Activated CD8-positive, alpha-beta T cell treated with anti-CD3 and anti-CD28 coated beads, Interleukin-2, amount 10 ng/mL, durations not matched to agents 7 days and 5 days (primary cell): ENCODE measurements around the gene SCARB1. TPM values are rescaled to one million over a fixed set of nuclear protein-coding genes. Genes with fewer than 3 reads are reported as not detected.
A peak's percentile ranks its signal among the peaks of the same experiment; 100 is the strongest.

Source experiments
- ATAC-seq: fragments of 150-1000 bp; cut with Tn5 transposase; one replicate; pipeline ENCODE4 v1.10.0; 2021; ENCODE audit warnings: moderate library complexity
- CTCF ChIA-PET: fragments of 350-600 bp; sonication (Branson Sonifier 250); formaldehyde crosslinking; loops from one replicate; lab custom pipeline; 2021; ENCODE audit warnings: antibody characterized with exemption; lab: Charles Lee
- POLR2A ChIA-PET: fragments of 350-600 bp; sonication (Branson Sonifier 250); formaldehyde crosslinking; loops from one replicate; lab custom pipeline; 2021; ENCODE audit warnings: antibody characterized with exemption; lab: Charles Lee
- DNase-seq: peaks from one replicate; pipeline ENCODE4 v3.0.0-alpha.2; 2020
- H3K27ac Mint-ChIP-seq: one replicate; pipeline ENCODE4 v1.8.0; 2021; ENCODE audit warnings: mild to moderate bottlenecking, mixed read lengths
- H3K27me3 Mint-ChIP-seq: one replicate; pipeline ENCODE4 v1.8.0; 2021; ENCODE audit warnings: low read depth, mixed read lengths
- H3K36me3 Mint-ChIP-seq: one replicate; pipeline ENCODE4 v1.8.0; 2021; ENCODE audit warnings: low read depth, mixed read lengths
- H3K4me1 Mint-ChIP-seq: one replicate; pipeline ENCODE4 v1.8.0; 2021; ENCODE audit warnings: low read depth, mixed read lengths
- H3K4me3 Mint-ChIP-seq: one replicate; pipeline ENCODE4 v1.8.0; 2021; ENCODE audit warnings: mild to moderate bottlenecking, mixed read lengths
- H3K9me3 Mint-ChIP-seq: one replicate; pipeline ENCODE4 v1.8.0; 2022; ENCODE audit warnings: mixed read lengths; ENCODE audit not compliant: insufficient read depth
- total RNA-seq, 2 experiments: library from RNA; stranded (reverse); gene quantifications; one replicate each; pipeline ENCODE4 v1.2.3, GENCODE V29; 2021

The SCARB1 gene
- total RNA-seq, 2 experiments from 2014 or later = 12.5 to 14.6 TPM

DNA sequence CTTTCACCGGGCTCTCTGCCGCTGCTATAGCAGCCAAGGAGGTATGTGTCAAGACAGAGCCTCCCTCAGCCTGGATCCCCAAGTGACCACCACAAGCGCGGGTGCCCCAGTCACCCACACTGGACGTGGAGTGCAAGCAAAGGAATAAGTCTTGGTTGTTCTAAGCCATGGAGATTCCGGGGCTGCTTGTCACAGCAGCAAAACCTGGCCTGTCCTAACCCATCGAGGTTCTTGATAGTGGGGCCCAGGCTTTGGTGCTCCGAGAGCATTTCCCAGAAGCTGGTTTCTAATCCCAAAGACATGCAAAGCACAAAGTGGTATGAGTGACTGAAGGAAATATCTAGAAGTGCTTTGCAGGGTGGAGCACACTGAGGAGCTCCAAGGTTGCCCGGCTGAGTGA, 51.3 kb downstream of the SCARB1 start:
- Mint-ChIP-seq H3K27me3 (no peaks in the 10 kb centered on the region), H3K27ac (no peak overlapping the region), H3K4me1 (no peaks in the 10 kb centered on the region), H3K4me3 (no peak overlapping the region), H3K9me3 (no peaks in the 10 kb centered on the region), H3K36me3 (peaks cover 23% of the 10 kb centered on the region)
- POLR2A ChIA-PET = no interaction called here
- CTCF ChIA-PET = no interaction called here
- DNase-seq (no peak), ATAC-seq (no peak)

DNA sequence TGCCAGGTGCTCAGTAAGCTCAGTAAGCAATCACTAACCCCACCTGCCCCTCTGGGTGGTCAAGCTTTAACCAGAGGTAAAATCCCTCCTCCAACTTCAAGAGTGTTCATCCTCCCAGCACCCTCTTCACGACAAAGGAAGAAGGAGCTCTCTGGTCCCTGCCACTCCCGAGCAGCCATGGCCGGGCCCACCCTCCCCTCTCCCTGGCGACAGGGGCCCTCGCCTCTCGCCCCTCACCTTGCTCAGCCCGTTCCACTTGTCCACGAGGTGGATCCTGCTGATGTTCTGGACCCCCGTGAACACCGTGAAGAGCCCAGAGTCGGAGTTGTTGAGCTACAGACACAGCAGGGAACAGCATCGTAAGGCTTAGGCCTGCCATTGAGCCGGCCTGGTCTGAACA, 52.0 kb downstream of the SCARB1 start:
- no peaks in the 10 kb centered on the region for H3K9me3 Mint-ChIP-seq
- no peaks in the 10 kb centered on the region for H3K4me1 Mint-ChIP-seq
- ATAC-seq (peak; percentile 15), DNase-seq (no peak)
- peaks cover 23% of the 10 kb centered on the region for H3K36me3 Mint-ChIP-seq
- H3K27ac Mint-ChIP-seq = no peak overlapping the region
- ChIA-PET CTCF (interaction anchor here (0.9 kb wide), 1 partner anchor 88 kb away, joined by 3 read pairs; no protein-coding TSS in a partner anchor), POLR2A (no interaction called here)
- no peak overlapping the region for H3K4me3 Mint-ChIP-seq
- no peaks in the 10 kb centered on the region for H3K27me3 Mint-ChIP-seq

DNA sequence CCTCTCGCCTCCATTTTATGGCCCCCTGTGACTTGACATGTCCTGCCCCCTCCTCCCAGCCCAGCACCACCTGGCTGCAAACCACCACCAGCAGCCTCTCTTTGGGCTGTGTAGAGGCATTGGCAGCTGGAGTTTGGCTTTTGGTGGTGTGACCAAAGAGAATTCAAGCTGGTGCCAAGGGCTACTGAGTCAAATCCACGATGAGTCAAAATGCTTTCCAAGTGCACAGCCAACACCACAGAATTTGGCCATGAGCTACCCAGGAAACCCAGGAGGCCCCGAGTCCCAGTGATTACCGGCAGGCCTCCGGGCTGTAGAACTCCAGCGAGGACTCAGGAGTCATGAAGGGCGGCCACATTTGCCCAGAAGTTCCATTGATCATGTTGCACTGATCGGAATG, 53.8 kb downstream of the SCARB1 start:
- DNase-seq (no peak), ATAC-seq (no peak)
- Mint-ChIP-seq H3K27me3 (no peaks in the 10 kb centered on the region), H3K36me3 (peaks cover 23% of the 10 kb centered on the region), H3K9me3 (no peaks in the 10 kb centered on the region), H3K4me1 (no peaks in the 10 kb centered on the region), H3K27ac (no peak overlapping the region), H3K4me3 (no peak overlapping the region)
- ChIA-PET CTCF (no interaction called here), POLR2A (no interaction called here)

DNA sequence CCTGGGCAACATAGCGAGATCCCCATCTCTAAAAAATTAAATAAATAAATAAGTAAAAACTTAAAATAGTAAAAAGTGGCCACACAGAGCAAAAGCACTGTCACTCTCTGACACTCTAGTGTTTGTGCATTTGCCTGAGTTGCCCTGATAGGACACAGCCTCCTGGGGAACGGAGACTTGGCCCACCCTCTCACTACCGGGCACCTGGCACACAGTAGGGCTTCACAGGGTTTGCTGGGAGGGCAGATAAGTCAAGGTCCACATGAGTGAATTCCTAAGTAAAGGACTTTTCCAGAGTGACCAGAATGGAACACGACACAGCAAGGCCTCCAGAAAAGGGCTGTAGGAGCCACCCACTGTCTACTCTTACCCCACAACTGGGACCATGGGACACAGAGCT, 54.3 kb downstream of the SCARB1 start:
- ChIA-PET POLR2A (no interaction called here), CTCF (no interaction called here)
- Mint-ChIP-seq H3K9me3 (no peaks in the 10 kb centered on the region), H3K27ac (no peak overlapping the region), H3K27me3 (no peaks in the 10 kb centered on the region), H3K4me1 (no peaks in the 10 kb centered on the region), H3K36me3 (peaks cover 23% of the 10 kb centered on the region), H3K4me3 (no peak overlapping the region)
- DNase-seq = no peak
- no peak for ATAC-seq

DNA sequence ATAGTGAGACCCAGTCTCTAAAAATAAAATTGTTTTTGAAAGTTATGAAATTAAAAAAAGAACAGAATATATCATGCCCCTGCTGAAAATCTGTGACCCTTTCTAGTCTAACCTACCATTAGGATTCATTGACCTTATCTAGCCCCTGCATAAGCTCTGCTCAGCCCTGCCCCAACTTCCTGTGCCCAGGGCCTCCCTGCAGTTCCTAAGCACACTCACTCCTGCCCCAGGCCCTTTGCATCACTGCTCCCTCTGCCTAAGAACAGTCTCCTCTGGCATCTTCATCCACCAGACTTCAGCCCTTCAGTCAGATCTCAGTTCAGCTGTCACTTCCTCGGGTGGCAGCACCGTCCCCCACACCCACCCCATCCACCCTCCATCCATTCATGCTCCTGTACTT, 55.4 kb downstream of the SCARB1 start:
- DNase-seq = no peak
- ATAC-seq = no peak
- H3K27ac Mint-ChIP-seq = peak overlapping the region; percentile 5
- H3K36me3 Mint-ChIP-seq = peaks cover 16% of the 10 kb centered on the region
- H3K4me3 Mint-ChIP-seq = no peak overlapping the region
- no peaks in the 10 kb centered on the region for H3K4me1 Mint-ChIP-seq
- ChIA-PET CTCF (no interaction called here), POLR2A (no interaction called here)
- H3K9me3 Mint-ChIP-seq = no peaks in the 10 kb centered on the region
- no peaks in the 10 kb centered on the region for H3K27me3 Mint-ChIP-seq

DNA sequence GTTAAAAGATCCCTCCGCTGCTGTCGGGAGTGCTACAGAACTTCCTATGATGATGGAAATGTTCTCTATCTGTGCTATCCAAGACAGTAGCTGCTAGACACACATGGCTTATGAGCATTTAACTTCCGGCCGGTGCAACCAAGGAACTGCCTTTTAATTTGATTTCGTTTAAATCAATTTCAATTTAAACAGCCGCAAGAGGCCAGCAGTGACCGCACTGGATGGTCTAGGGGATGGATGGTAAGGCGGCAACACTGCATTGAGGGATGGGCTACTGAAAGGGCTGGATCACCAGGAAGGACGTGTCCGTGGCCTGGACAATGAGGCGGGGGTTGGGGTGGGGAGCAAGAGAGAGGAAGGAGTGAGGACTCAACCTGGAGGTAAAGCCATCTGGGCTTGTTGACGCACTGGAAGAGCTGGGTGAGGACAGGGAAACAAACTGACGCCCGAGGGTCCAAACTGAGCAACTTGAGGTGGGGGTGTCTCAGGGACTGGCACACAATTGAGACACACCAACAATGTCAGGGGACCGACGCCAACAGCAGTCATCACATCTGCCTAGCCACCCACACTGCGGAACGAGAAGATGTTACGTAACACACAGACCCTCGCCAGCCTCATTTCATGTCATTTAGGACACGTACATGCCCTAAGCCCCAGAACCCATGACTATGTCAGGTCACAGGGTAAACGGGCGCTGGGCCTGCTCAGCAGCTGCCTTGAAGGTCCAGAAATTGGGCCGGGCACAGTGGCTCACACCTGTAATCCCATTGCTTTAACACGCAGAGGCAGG, 57.6 kb downstream of the SCARB1 start:
- ATAC-seq = no peak

DNA sequence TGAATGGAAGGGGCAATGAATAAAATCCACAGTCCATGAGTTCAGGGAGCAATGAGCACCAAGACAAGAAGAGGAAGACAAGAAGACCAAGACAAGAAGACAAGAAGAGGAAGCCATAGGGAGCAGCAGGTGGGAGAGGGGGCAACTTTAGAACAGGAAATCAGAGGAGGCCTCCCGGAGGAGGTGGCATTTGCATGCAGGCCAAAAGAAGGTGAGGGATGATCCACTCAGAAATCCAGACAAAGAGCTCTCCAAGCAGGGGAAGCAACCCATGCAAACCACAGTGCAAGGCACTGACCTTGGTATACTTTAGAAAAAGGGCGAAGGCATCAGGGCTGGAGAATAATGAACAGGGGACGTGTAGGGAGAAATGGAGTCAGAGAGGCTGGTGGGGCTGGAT, 58.6 kb downstream of the SCARB1 start:
- ATAC-seq (no peak), DNase-seq (no peak)
- Mint-ChIP-seq H3K9me3 (no peaks in the 10 kb centered on the region), H3K4me3 (no peak overlapping the region), H3K27me3 (no peaks in the 10 kb centered on the region), H3K4me1 (no peaks in the 10 kb centered on the region), H3K36me3 (peaks cover 6% of the 10 kb centered on the region), H3K27ac (no peak overlapping the region)
- POLR2A ChIA-PET = no interaction called here
- CTCF ChIA-PET = interaction anchor here (1.4 kb wide), 1 partner anchor 102 kb away, joined by 3 read pairs; no protein-coding TSS in a partner anchor

More for the DNA sequence above, 57.6 kb downstream of the SCARB1 start:
- Mint-ChIP-seq H3K4me1 (no peaks in the 10 kb centered on the region), H3K27ac (no peak overlapping the region), H3K9me3 (no peaks in the 10 kb centered on the region), H3K36me3 (peaks cover 6% of the 10 kb centered on the region), H3K4me3 (no peak overlapping the region), H3K27me3 (no peaks in the 10 kb centered on the region)
- ChIA-PET CTCF (interaction anchor here (1.4 kb wide), 1 partner anchor 100 kb away, joined by 3 read pairs; no protein-coding TSS in a partner anchor), POLR2A (no interaction called here)
- no peak for DNase-seq

DNA sequence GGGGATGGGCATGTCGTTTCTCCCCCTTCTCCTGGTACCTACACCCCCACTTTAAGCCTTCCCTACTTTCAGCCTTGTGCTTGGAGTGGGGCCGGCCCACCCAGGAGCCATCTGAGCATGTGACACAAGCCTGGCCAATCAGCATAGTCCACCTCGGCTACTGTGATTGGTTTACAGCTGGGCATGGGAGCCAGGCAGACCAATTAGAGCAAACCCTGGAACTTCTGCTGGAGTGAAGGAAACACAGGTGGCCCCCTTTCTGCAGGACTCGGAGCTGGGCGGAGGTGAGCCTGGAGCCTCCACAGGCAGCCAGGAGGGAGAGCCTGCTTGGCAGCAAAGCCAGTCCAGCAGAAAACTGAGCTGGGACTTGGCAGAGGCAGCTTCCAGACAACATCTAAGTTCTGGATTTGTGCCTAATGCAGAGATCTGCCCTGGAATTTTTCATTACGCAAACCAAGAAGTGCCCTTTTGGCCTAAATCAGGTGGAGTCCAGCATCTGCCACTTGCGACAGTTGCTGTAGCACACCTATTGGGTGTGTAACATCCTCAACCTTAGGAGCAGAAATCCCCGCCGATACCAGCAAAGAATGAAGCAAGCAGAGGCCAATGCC, 59.5 kb downstream of the SCARB1 start:
- H3K27me3 Mint-ChIP-seq = no peaks in the 10 kb centered on the region
- ATAC-seq = no peak
- CTCF ChIA-PET = no interaction called here

DNA sequence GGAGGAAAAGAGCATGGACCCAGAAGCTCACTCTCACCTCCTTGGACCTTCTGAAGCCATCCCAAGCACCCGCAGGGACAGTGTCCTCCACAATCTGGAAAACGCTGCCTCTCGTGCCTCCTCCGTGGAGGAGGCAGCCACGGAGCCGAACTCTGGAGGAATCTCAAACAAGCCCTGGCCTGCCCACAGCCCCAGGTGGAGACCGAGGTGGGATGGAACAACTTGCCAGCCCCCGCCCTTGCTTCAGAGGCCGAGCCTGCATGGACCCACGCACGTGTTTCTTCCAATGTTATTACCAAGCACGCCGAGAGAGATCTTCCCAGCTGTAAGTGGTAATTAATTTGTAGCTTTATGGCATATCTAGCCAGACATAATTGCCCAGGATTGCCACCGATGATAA, 61.3 kb downstream of the SCARB1 start:
- no peak for ATAC-seq
- ChIA-PET CTCF (no interaction called here), POLR2A (no interaction called here)
- H3K27me3 Mint-ChIP-seq = no peaks in the 10 kb centered on the region
- no peaks in the 10 kb centered on the region for H3K9me3 Mint-ChIP-seq
- H3K27ac Mint-ChIP-seq = no peak overlapping the region
- peaks cover 9% of the 10 kb centered on the region for H3K36me3 Mint-ChIP-seq
- H3K4me1 Mint-ChIP-seq = peaks cover under 1% of the 10 kb centered on the region
- no peak for DNase-seq
- H3K4me3 Mint-ChIP-seq = no peak overlapping the region

More for the DNA sequence above, 59.5 kb downstream of the SCARB1 start:
- H3K4me3 Mint-ChIP-seq = no peak overlapping the region
- no peak overlapping the region for H3K27ac Mint-ChIP-seq
- DNase-seq = no peak
- peaks cover 6% of the 10 kb centered on the region for H3K36me3 Mint-ChIP-seq
- no peaks in the 10 kb centered on the region for H3K9me3 Mint-ChIP-seq
- POLR2A ChIA-PET = no interaction called here
- H3K4me1 Mint-ChIP-seq = no peaks in the 10 kb centered on the region

DNA sequence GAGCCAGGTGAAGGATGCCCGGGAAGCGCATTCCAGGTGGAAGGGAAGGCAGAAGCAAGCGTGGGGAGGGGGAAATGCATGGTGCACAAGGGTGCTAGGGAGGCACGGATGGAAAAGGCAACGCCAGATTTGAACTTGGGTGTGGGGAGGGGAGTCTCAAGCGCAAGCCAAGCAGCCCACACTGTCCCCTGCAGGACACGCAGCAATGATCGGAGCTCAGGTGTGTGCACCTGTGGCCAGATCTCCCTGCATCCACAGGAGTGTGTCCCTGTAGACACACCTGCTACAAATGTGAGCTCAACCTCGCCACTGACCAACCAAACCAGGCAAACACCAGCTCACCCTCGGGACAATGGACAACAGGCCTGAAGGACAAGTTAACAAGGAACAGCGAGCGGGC, 63.2 kb downstream of the SCARB1 start:
- H3K4me3 Mint-ChIP-seq = no peak overlapping the region
- no peak for ATAC-seq
- H3K9me3 Mint-ChIP-seq = no peaks in the 10 kb centered on the region
- H3K27ac Mint-ChIP-seq = peak overlapping the region; percentile 28
- no peaks in the 10 kb centered on the region for H3K27me3 Mint-ChIP-seq
- no peak for DNase-seq
- ChIA-PET CTCF (no interaction called here), POLR2A (no interaction called here)
- peaks cover 4% of the 10 kb centered on the region for H3K36me3 Mint-ChIP-seq
- H3K4me1 Mint-ChIP-seq = peaks cover 13% of the 10 kb centered on the region

DNA sequence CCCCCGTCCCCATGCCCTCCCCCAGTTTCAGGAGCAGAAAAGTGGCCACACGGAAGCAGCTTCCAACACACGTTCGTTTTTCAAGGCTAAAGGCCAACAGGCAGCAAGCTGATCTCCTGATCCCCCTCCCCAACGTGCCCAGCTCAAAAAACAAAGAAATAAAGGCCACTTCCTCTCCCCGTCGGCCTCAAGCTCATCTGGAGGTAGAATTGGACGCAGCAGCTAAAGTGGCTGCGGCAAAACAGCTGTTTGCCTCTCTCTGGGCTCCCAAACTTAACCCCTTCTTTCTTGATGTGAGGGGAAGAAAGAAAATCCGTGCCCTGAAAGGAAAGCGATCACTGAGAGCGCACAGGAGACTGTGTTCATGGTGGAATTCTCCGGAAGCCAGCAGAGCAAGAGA, 66.3 kb downstream of the SCARB1 start:
- DNase-seq (no peak), ATAC-seq (no peak)
- Mint-ChIP-seq H3K4me3 (no peak overlapping the region), H3K36me3 (peaks cover 5% of the 10 kb centered on the region), H3K4me1 (peaks cover 13% of the 10 kb centered on the region), H3K27me3 (no peaks in the 10 kb centered on the region), H3K9me3 (no peaks in the 10 kb centered on the region), H3K27ac (no peak overlapping the region)
- CTCF ChIA-PET = no interaction called here
- POLR2A ChIA-PET = no interaction called here

DNA sequence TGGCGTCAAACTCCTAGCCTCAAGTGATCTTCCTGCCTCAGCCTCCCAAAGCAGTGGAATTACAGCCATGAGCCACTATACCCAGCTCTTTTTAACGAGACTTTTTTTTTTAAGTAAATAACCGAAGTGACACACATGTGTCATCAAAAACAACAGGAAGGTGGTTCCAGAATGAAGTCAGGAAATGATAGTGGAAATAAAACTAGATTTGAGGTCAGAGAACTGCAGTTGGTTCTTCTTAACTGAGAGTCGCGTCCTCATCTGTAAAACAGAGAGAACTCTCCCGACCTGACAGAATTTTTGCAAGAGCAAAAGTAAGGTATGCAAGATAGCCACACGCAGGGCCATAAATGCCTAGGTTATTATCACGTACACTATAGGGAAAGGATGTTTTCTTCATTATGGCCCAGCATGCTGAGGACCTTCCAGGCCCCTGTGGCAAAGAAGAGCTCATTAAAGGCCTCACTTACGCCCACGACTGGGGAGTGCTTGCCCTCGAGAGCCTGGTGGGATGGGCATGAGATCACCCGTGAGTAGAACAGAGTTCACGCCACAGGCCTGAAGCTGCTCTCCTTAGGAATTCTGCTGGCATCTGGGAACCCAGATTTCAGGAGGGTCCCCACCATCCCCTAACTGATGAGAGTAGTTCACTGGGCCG, 67.2 kb downstream of the SCARB1 start:
- CTCF ChIA-PET = interaction anchor here (0.6 to 1.9 kb wide), 4 partner anchors 10 to 110 kb away, joined by 3 to 6 read pairs (median 3); no protein-coding TSS in a partner anchor
- H3K4me3 Mint-ChIP-seq = no peak overlapping the region
- no peaks in the 10 kb centered on the region for H3K27me3 Mint-ChIP-seq
- peaks cover 5% of the 10 kb centered on the region for H3K36me3 Mint-ChIP-seq
- peak; percentile 33 for ATAC-seq
- DNase-seq = no peak
- POLR2A ChIA-PET = interaction anchor here (0.8 to 0.9 kb wide), 2 partner anchors 66 to 117 kb away, joined by 3 read pairs; no protein-coding TSS in a partner anchor
- H3K27ac Mint-ChIP-seq = no peak overlapping the region
- H3K4me1 Mint-ChIP-seq = peaks cover 13% of the 10 kb centered on the region
- no peaks in the 10 kb centered on the region for H3K9me3 Mint-ChIP-seq
